SK-N-MC (cell line): ENCODE measurements around the gene NCOA4.

ENCODE experiments used
- EZH2 ChIP-seq: fragments of 200-600 bp; sonication (generic); IDR thresholded peaks from one replicate; pipeline ENCODE4 v1.6.1; 2017; ENCODE audit warnings: antibody characterized with exemption
- FOXP2 ChIP-seq: optimal IDR thresholded peaks from 2 replicates; pipeline ENCODE3; 2011; ENCODE audit warnings: mild to moderate bottlenecking, moderate library complexity; ENCODE audit not compliant: insufficient read depth; ENCODE audit errors: extremely low read length, control extremely low read depth
- POLR2AphosphoS5 ChIP-seq: IDR thresholded peaks from 2 replicates; pipeline ENCODE4 v1.6.1; 2012; ENCODE audit warnings: mild to moderate bottlenecking, low read depth, low read length, borderline replicate concordance

DNA sequence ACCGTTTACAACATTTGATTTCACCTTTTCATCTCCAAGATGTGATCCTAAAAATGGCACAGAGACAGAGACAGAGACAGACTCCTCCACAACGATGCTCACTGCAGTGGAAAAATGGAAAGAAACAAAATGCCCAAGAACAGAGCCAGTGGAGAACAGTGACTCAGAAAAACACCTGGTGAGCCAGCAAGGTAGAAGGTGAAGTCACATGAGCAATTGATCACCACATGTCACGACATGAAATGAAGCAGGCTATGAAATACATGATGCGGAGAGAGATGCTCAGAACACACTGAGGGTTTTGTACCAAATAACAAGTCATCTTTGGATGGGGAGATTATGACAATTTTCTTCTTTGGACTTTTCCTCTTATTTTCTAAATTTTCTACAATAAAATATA is 12.1 kb upstream of the NCOA4 start:
- TF ChIP-seq EZH2 (no peak), POLR2AphosphoS5 (no peak), FOXP2 (no peak)
